Mesothelial cell of epicardium (in vitro differentiated cells): ENCODE data around the gene WHRN. TPM values are rescaled to one million over a fixed set of nuclear protein-coding genes. Genes with fewer than 3 reads are reported as not detected.

Experiments
- DNase-seq, 2 experiments: peaks; one replicate each; pipeline ENCODE4 v3.0.0; 2021; ENCODE audit warnings: low spot score in 2 of 2; ENCODE audit not compliant: unreplicated experiment in 2 of 2
- H3K27ac Mint-ChIP-seq: 2 replicates; pipeline ENCODE4 v1.8.0; 2021; ENCODE audit warnings: mixed read lengths
- H3K27me3 Mint-ChIP-seq: 2 replicates; pipeline ENCODE4 v1.8.0; 2021; ENCODE audit warnings: low read depth, mixed read lengths
- H3K36me3 Mint-ChIP-seq: 2 replicates; pipeline ENCODE4 v1.8.0; 2021; ENCODE audit warnings: mixed read lengths
- H3K4me1 Mint-ChIP-seq: 2 replicates; pipeline ENCODE4 v1.8.0; 2021; ENCODE audit warnings: mixed read lengths
- H3K4me3 Mint-ChIP-seq: 2 replicates; pipeline ENCODE4 v1.8.0; 2021; ENCODE audit warnings: mild to moderate bottlenecking, moderate library complexity, mixed read lengths
- H3K9me3 Mint-ChIP-seq: 2 replicates; pipeline ENCODE4 v1.8.0; 2021; ENCODE audit warnings: mixed read lengths
- CTCF ChIP-seq: fragments of 200-600 bp; sonication (generic); IDR thresholded peaks from one replicate; pipeline ENCODE4 v1.5.0; 2021; ENCODE audit warnings: antibody characterized with exemption; ENCODE audit not compliant: unreplicated experiment
- total RNA-seq: library from RNA; stranded (reverse); gene quantifications from 3 replicates; pipeline ENCODE4 v1.2.1, GENCODE V29; 2021

Gene WHRN
- total RNA-seq, 1 donor from 2014 or later, result 25.5 TPM

GRCh38 chr9:114364134-114365041, 140.9 kb downstream of the WHRN start:
- Mint-ChIP-seq H3K27me3 (no peaks in the 10 kb centered on the region), H3K4me1 (peaks cover 4% of the 10 kb centered on the region), H3K4me3 (no peak overlapping the region), H3K27ac (no peak overlapping the region), H3K36me3 (peaks cover 34% of the 10 kb centered on the region), H3K9me3 (no peaks in the 10 kb centered on the region)
- no peak for DNase-seq
- TF ChIP-seq CTCF, result no peak

GRCh38 chr9:114363424-114363823, 141.8 kb downstream of the WHRN start:
- no peak for TF ChIP-seq CTCF
- Mint-ChIP-seq H3K27ac (no peak overlapping the region), H3K4me1 (peaks cover 4% of the 10 kb centered on the region), H3K9me3 (no peaks in the 10 kb centered on the region), H3K27me3 (no peaks in the 10 kb centered on the region), H3K36me3 (peaks cover 36% of the 10 kb centered on the region), H3K4me3 (no peak overlapping the region)
- no peak for DNase-seq

GRCh38 chr9:114362394-114362793, 142.9 kb downstream of the WHRN start:
- Mint-ChIP-seq H3K27ac (no peak overlapping the region), H3K4me3 (no peak overlapping the region), H3K4me1 (peaks cover 4% of the 10 kb centered on the region), H3K9me3 (no peaks in the 10 kb centered on the region), H3K27me3 (no peaks in the 10 kb centered on the region), H3K36me3 (peaks cover 41% of the 10 kb centered on the region)
- no peak for TF ChIP-seq CTCF
- no peak for DNase-seq

- TF ChIP-seq CTCF, result no peak
- Mint-ChIP-seq H3K36me3 (peaks cover 41% of the 10 kb centered on the region), H3K4me1 (peaks cover 2% of the 10 kb centered on the region), H3K4me3 (no peak overlapping the region), H3K27ac (no peak overlapping the region), H3K27me3 (no peaks in the 10 kb centered on the region), H3K9me3 (no peaks in the 10 kb centered on the region)
- no peak for DNase-seq
Measured at GRCh38 chr9:114361542-114361941, 143.7 kb downstream of the WHRN start.

GRCh38 chr9:114359801-114360200, 145.5 kb downstream of the WHRN start:
- no peak for DNase-seq

More at GRCh38 chr9:114359801-114360200, 145.5 kb downstream of the WHRN start:
- no peak for TF ChIP-seq CTCF
- Mint-ChIP-seq H3K4me3 (no peak overlapping the region), H3K36me3 (peaks cover 37% of the 10 kb centered on the region), H3K9me3 (no peaks in the 10 kb centered on the region), H3K27ac (no peak overlapping the region), H3K4me1 (no peaks in the 10 kb centered on the region), H3K27me3 (no peaks in the 10 kb centered on the region)
